Activated CD4-positive, CD25-positive, alpha-beta regulatory T cell treated with anti-CD3 and anti-CD28 coated beads, Interleukin-2, amount 50 U/mL, for 24 hours (primary cell): ENCODE results near the gene SLC26A4.
A peak's percentile ranks its signal among the peaks of the same experiment; 100 is the strongest.

ENCODE experiments used
- ATAC-seq, 2 donors: fragments of 150-1000 bp; cut with Tn5 transposase; one replicate each; pipeline ENCODE4 v1.10.0; 2021; ENCODE audit warnings: mild to moderate bottlenecking in 1 of 2, moderate library complexity in 1 of 2

SLC26A4 gene

GRCh38 chr7:107661081-107661864, 645 bp downstream of the SLC26A4 start:
- ATAC-seq = peak; percentile 18 to 25

- no peak for ATAC-seq
These were observed 1.3 kb downstream of the SLC26A4 start for GRCh38 chr7:107661865-107662379.

GRCh38 chr7:107663196-107663595, 2.6 kb downstream of the SLC26A4 start:
- no peak for ATAC-seq

DNA sequence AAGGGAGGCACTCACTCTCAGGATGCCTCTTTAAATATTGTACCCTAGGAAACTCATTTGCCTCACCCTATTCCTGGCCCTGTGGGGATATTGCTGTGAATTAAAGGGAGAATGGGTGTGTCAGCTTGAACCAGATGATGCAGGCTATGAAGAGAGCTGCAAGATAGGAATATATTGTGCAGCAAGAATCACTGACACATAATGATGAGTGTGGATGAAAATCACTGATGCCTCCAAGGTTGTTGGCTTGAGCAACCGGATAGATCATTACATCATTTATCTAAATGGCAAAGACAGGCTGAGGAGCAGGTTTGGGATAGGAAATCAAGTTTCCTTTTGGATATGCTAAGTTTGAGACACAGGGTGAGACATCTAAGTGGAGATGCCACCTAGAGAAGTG, 6.2 kb downstream of the SLC26A4 start:
- no peak for ATAC-seq

DNA sequence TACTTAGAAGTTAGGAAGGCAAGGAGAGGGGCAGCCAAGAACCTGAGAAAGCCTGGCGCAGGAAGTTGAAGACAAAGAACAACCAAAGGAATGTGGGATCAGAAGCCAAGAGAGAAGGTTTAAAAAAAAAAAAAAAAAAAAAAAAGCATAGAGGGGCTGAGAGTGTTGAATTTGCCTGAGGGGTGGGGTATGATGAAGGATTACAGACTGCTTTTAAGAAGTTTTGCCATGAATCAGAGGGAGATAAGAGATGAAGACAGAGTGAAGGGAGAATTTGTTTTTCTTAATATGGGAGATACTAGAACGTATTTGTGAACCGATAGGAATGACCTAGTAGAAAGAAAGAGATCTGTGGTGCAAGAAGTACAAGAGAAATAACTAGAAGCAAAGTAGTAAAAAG, 6.7 kb downstream of the SLC26A4 start:
- no peak for ATAC-seq

DNA sequence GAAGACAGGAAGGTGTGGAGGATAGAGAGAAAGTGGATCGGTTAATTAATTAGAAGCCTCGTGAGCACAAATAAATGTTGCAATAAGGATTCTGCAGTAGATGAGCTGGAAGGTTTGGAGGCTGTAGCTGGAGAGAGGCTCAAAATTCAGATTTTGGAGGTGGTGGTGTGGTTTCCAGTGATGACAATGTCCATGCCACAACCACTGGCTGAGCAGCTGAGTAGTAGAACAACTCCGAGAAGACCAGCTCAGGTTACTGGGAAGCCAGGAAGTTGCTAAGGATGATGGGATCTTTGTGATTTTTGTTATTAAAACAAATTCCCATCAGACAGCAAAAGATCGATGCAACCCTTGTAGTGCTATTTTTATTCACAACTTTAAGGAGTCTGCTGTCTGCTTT, 7.7 kb downstream of the SLC26A4 start:
- ATAC-seq = no peak

- ATAC-seq = no peak
These were observed 11.6 kb downstream of the SLC26A4 start for GRCh38 chr7:107672183-107672582.

GRCh38 chr7:107676249-107676648, 15.6 kb downstream of the SLC26A4 start:
- no peak for ATAC-seq

GRCh38 chr7:107678110-107678753, 17.6 kb downstream of the SLC26A4 start:
- ATAC-seq = peak; percentile 56 to 82

GRCh38 chr7:107680478-107680877, 19.9 kb downstream of the SLC26A4 start:
- no peak for ATAC-seq

DNA sequence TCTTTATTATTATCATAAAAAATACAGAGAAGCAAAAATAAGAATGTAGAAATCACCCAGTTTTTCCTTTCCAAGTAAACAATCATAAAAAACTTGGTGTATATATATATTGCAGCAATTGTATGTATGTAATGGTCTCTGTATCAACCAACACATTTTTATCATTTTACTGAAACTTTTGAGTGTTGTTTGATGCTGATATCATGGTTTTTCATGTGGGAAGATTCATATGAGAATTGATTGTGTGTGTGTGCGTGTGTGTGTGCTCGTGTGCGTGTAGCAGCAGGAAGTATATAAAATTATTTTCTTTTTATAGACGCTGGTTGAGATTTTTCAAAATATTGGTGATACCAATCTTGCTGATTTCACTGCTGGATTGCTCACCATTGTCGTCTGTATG, 22.3 kb downstream of the SLC26A4 start:
- ATAC-seq = no peak

GRCh38 chr7:107684287-107684686, 23.7 kb downstream of the SLC26A4 start:
- ATAC-seq = no peak

- no peak for ATAC-seq
These were observed 24.4 kb downstream of the SLC26A4 start for GRCh38 chr7:107684947-107685463.

DNA sequence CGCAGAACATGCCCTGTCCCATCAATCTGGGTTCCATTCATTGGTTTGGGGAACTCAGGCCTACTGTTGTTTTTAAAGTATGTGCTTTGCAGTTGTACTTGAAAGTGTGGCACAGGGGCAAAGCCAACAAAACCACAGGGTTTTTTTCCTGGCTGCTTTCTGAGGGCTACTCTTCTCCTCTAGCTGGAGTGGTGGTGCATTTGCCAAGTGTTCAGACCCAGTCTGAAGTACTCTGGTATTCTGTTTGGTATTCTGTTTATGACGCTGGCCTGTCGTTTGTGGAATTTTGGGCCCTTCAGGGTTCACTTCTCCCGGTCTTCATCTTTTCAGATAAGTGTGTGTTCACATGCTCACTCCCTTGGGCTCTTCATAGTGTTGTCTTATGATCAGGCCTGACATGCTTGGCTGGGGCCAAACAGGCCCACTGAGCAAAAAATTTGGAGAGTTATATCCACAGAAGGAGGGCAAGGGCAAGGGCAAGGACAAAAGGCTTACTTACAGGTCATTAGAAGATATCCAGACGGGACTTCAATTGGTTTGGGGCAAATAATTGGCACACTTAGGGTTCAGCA, 26.3 kb downstream of the SLC26A4 start:
- no peak for ATAC-seq

GRCh38 chr7:107687656-107688055, 27.0 kb downstream of the SLC26A4 start:
- ATAC-seq = no peak

- ATAC-seq = no peak
These were observed 28.9 kb downstream of the SLC26A4 start for GRCh38 chr7:107689553-107689952.

DNA sequence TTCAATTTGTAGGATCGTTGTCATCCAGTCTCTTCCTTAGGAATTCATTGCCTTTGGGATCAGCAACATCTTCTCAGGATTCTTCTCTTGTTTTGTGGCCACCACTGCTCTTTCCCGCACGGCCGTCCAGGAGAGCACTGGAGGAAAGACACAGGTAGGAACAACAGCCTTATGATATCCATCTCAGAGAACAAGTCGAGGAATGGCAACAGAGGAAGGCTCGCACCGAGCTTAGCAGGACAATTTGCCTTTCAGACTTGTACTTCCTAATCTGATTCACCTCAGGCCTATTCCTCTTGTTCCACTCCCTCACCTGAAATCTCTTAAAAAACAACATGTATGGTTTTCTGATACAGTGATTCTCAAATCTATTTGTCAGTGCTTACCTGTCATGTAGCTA, 29.5 kb downstream of the SLC26A4 start:
- ATAC-seq = no peak

DNA sequence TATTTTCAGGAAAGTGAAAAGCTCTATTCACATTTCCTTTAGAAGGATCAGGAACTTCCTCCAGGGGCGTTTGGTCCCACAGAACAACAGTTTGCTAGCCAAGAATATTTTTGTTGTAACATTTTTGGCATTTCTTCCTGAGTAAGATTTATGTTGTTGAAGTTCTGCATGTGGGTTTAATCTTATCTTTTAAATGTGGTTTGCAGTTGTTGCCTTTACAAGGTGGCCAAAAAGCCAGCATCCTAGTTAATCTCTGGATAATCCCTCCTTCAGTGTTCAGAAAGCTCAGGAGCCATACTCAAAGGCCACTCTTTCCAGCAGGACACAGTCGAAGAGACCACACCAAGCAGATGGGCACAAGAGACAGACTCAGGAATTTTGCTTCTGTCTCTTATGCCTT, 30.0 kb downstream of the SLC26A4 start:
- ATAC-seq = no peak

GRCh38 chr7:107691716-107692115, 31.1 kb downstream of the SLC26A4 start:
- no peak for ATAC-seq

DNA sequence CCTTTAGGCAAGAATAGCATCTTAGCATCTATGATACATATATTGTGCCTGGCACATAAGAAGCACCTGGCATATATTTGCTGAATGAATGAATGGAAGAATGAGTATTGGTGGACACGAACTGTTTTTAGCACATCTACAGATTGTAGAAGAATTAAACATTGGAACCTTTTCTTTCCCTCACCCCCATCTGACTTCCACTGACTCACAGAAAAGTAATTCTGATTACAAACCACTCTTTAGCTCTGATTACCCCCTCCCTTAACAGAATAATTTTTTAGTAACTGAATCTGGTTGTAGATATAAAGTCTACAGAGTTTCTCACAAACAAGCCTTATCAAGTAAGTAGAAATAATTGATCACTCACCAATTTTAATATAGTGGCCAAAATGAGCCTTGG, 31.9 kb downstream of the SLC26A4 start:
- no peak for ATAC-seq

DNA sequence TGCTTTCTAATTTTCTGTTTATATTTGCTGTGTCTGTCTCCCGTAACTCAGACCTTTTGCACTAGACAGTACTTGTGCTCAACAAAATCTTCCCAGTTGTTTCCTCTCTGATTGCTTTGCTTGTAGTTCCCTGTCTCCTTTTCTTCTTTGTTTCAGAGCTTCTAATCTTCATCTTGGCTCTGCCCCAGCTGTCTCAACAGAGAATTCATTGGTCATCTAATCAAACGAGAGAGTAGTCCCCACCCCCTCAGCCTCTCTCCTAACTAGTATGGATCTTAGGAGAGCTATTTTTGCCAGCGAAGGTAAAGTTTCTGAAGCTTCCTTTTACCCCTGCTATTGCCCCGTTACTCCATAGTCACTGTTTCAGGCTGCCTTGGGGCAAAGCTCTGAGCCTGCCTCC, 32.8 kb downstream of the SLC26A4 start:
- no peak for ATAC-seq

GRCh38 chr7:107694386-107694785, 33.8 kb downstream of the SLC26A4 start:
- ATAC-seq = no peak

DNA sequence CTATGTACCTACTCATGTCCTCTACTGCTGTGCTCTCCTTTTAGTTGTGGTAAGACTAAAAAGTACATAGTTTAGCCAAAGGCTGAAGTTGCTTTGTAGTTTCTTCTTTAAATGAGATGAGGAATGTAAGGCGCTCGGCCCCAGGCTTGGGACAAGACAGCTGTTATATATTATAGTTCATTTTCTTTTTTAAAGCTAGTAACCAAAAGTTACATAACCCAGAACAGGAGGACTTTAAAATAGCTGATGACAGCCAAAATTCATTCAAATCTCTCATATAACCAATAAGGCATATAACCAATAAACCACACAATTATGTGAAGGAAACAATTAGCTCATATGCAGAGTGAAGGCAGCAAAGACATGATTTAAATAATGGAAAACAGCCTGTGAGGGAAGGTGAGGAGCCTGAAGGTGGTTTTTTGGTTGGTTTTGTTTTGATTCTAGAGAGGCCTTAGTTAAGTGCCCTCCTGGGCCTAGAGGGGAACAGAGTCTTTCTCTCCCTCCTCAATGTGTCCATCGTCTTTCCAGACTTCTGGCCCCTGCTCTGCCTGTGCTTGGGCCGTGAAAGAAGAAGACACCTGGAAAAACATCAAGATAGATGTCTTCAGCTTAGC, 35.8 kb downstream of the SLC26A4 start:
- ATAC-seq = no peak
